HG02970 (cell line): ENCODE results near the gene CD300H.
"Not testable (repeated sequence)": the region's sequence is repeated elsewhere in the genome, so short reads cannot be mapped to it uniquely, and the experiment has no call there.

Experiments
- ATAC-seq: cut with Tn5 transposase; IDR thresholded peaks from one replicate; pipeline ENCODE4 v1.9.1; 2021; ENCODE audit warnings: mild to moderate bottlenecking, moderate library complexity, moderate number of reproducible peaks; ENCODE audit not compliant: unreplicated experiment, low FRiP score

The CD300H gene

GRCh38 chr17:74585711-74586110 is 18.4 kb upstream of the CD300H start:
- ATAC-seq: no peak

GRCh38 chr17:74584292-74585060 is 17.2 kb upstream of the CD300H start:
- no peak for ATAC-seq

GRCh38 chr17:74582633-74583032 is 15.3 kb upstream of the CD300H start:
- ATAC-seq: no peak

GRCh38 chr17:74579900-74580299 is 12.6 kb upstream of the CD300H start:
- ATAC-seq: no peak

GRCh38 chr17:74578979-74579378 is 11.7 kb upstream of the CD300H start:
- no peak for ATAC-seq

GRCh38 chr17:74574489-74575142 is 7.3 kb upstream of the CD300H start:
- ATAC-seq: no peak

GRCh38 chr17:74573635-74574034 is 6.3 kb upstream of the CD300H start:
- ATAC-seq: not testable (repeated sequence)

GRCh38 chr17:74573169-74573568 is 5.9 kb upstream of the CD300H start:
- no peak for ATAC-seq

GRCh38 chr17:74571621-74572270 is 4.4 kb upstream of the CD300H start:
- no peak for ATAC-seq

GRCh38 chr17:74569020-74570003 is 2.0 kb upstream of the CD300H start:
- ATAC-seq: no peak

GRCh38 chr17:74568106-74568873 is 981 bp upstream of the CD300H start:
- no peak for ATAC-seq

- no peak for ATAC-seq
Measured at GRCh38 chr17:74566132-74566753, 1.1 kb downstream of the CD300H start.

- ATAC-seq: no peak
Measured at GRCh38 chr17:74565126-74565525, 2.2 kb downstream of the CD300H start.

- ATAC-seq: no peak
Measured at GRCh38 chr17:74563358-74563757, 4.0 kb downstream of the CD300H start.

- ATAC-seq: no peak
Measured at GRCh38 chr17:74561586-74561985, 5.7 kb downstream of the CD300H start.

- no peak for ATAC-seq
Measured at GRCh38 chr17:74558882-74559519, 8.3 kb downstream of the CD300H start.

GRCh38 chr17:74558402-74558801 is 8.9 kb downstream of the CD300H start:
- ATAC-seq: not testable (repeated sequence)

- no peak for ATAC-seq
Measured at GRCh38 chr17:74555427-74555940, 11.8 kb downstream of the CD300H start.
